ENCODE measurements around the gene EMID1.
A peak's percentile ranks its signal among the peaks of the same experiment; 100 is the strongest.

EMID1 gene

GRCh38 chr22:29307596-29308147 lies 102.0 kb downstream of the EMID1 start:
- no peak overlapping the region for H3K4me3 ChIP-seq (ENCODE audit: low read depth, low read length)
- TF ChIP-seq ZNF341 (tag by site-specific recombination; IDR thresholded peaks at IDR 0.05; ENCODE audit: low read depth) (0 out of 2 replicates have a peak, but pooled peaks have one; percentile 11), ZNF792 (tag by site-specific recombination; IDR thresholded peaks at IDR 0.05) (no peak)
- POLR2A ChIA-PET: no interaction called here
- no peaks in the 10 kb centered on the region for H3K9me3 ChIP-seq (ENCODE audit: control insufficient read depth, insufficient read depth, low read depth, low read length)
- peak overlapping the region; percentile 94; the same call in 1 of the 2 replicates for H3K27ac ChIP-seq (ENCODE audit: extremely low read depth, low read depth, low read length)
- CTCF ChIA-PET: no interaction called here
- peaks cover 8% of the 10 kb centered on the region; the same call in 1 of the 2 replicates for H3K4me1 ChIP-seq (ENCODE audit: control insufficient read depth, insufficient read depth, low read length)
- H3K36me3 ChIP-seq (ENCODE audit: control insufficient read depth in 2 of 2, insufficient read depth in 1 of 2, low read length in 2 of 2): no peaks in the 10 kb centered on the region

DNA sequence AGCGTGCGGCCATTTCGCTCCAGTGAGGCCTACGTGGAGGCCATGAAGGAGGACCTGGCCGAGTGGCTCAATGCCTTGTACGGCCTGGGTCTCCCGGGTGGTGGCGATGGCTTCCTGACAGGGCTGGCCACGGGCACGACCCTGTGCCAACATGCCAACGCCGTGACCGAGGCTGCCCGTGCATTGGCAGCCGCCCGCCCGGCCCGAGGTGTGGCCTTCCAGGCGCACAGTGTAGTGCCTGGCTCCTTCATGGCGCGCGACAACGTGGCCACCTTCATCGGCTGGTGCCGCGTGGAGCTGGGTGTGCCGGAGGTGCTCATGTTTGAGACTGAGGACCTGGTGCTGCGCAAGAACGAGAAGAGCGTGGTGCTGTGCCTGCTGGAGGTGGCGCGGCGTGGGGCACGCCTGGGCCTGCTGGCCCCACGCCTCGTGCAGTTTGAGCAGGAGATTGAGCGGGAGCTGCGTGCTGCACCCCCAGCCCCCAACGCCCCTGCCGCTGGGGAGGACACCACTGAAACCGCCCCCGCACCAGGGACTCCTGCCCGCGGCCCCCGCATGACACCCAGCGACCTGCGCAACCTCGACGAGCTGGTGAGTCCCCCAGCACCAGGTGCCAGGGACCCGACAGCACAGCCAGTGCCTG lies 102.6 kb downstream of the EMID1 start:
- H3K4me1 ChIP-seq (ENCODE audit: control insufficient read depth, insufficient read depth, low read length): peaks cover 8% of the 10 kb centered on the region; the same call in 1 of the 2 replicates
- no peaks in the 10 kb centered on the region for H3K36me3 ChIP-seq (ENCODE audit: control insufficient read depth in 2 of 2, insufficient read depth in 1 of 2, low read length in 2 of 2)
- no peaks in the 10 kb centered on the region for H3K9me3 ChIP-seq (ENCODE audit: control insufficient read depth, insufficient read depth, low read depth, low read length)
- CTCF ChIA-PET: no interaction called here
- POLR2A ChIA-PET: no interaction called here
- no peak overlapping the region for H3K4me3 ChIP-seq (ENCODE audit: low read depth, low read length)
- TF ChIP-seq PRDM4 (tag by site-specific recombination; IDR thresholded peaks at IDR 0.05) (no peak), HIC1 (tag by site-specific recombination; IDR thresholded peaks at IDR 0.05) (peak; percentile 90), ZNF791 (tag by site-specific recombination; IDR thresholded peaks at IDR 0.05) (no peak), ZNF530 (tag by site-specific recombination; IDR thresholded peaks at IDR 0.05; ENCODE audit: low read depth) (no peak)
- H3K27ac ChIP-seq (ENCODE audit: extremely low read depth, low read depth, low read length): no peak overlapping the region

GRCh38 chr22:29308791-29309262 lies 103.1 kb downstream of the EMID1 start:
- Histone ChIP-seq H3K36me3 (ENCODE audit: control insufficient read depth in 2 of 2, insufficient read depth in 1 of 2, low read length in 2 of 2) (no peaks in the 10 kb centered on the region), H3K4me3 (ENCODE audit: low read depth, low read length) (no peak overlapping the region), H3K27ac (ENCODE audit: extremely low read depth, low read depth, low read length) (no peak overlapping the region), H3K4me1 (ENCODE audit: control insufficient read depth, insufficient read depth, low read length) (peaks cover 8% of the 10 kb centered on the region; the same call in 1 of the 2 replicates), H3K9me3 (ENCODE audit: control insufficient read depth, insufficient read depth, low read depth, low read length) (no peaks in the 10 kb centered on the region)
- ChIA-PET POLR2A (no interaction called here), CTCF (no interaction called here)
- TF ChIP-seq ZNF544 (tag by site-specific recombination; IDR thresholded peaks at IDR 0.05) (no peak), ZIC2 (tag by site-specific recombination; IDR thresholded peaks at IDR 0.05) (peak; percentile 55), SCRT2 (tag by site-specific recombination; IDR thresholded peaks at IDR 0.05) (peak; percentile 43)
- TF ChIP-seq, protein P1, sequence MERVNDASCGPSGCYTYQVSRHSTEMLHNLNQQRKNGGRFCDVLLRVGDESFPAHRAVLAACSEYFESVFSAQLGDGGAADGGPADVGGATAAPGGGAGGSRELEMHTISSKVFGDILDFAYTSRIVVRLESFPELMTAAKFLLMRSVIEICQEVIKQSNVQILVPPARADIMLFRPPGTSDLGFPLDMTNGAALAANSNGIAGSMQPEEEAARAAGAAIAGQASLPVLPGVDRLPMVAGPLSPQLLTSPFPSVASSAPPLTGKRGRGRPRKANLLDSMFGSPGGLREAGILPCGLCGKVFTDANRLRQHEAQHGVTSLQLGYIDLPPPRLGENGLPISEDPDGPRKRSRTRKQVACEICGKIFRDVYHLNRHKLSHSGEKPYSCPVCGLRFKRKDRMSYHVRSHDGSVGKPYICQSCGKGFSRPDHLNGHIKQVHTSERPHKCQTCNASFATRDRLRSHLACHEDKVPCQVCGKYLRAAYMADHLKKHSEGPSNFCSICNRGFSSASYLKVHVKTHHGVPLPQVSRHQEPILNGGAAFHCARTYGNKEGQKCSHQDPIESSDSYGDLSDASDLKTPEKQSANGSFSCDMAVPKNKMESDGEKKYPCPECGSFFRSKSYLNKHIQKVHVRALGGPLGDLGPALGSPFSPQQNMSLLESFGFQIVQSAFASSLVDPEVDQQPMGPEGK (tag by site-specific recombination; IDR thresholded peaks at IDR 0.05): peak; percentile 29; the same call in 1 of the 2 replicates
